Measurements from ENCODE around the gene PLCB3. TPM values are rescaled to one million over a fixed set of nuclear protein-coding genes. Genes with fewer than 3 reads are reported as not detected.
"Not testable (repeated sequence)": the region's sequence is repeated elsewhere in the genome, so short reads cannot be mapped to it uniquely, and the experiment has no call there.

The PLCB3 gene
- total RNA-seq, 4 donors from 2014 or later: 196 to 453 (median 359) TPM

DNA sequence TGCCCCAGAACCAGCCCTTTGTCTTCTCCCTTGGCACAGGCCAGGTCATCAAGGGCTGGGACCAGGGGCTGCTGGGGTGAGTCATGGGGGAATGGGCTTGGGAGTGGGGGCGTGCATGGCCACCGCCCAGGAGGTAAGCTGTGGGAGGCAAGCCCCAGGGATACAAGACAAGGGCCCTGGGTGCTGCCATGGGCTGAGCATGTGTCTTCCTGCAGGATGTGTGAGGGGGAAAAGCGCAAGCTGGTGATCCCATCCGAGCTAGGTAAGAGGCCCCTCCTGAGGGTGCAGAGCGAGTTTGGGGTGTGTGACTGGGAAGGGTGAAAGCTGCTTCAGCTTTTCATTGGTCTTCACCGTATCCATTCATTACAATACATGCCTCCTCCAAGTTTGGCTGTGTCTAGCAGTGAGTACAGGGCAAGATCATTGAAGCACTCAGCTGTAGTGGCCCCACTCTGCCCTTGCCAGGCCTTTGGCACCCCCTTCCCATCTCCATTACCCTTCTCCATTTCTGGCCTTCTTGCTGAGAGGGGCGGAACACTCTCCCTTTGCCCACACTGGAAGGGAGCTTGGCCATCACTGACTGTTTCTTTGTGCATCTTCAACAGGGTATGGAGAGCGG is 8.0 kb upstream of the PLCB3 start:
- Histone ChIP-seq H3K9me3 (no peaks in the 10 kb centered on the region), H3K36me3 (peaks cover 0 to 14% (median 0%) of the 10 kb centered on the region in 3 donors), H3K4me1 (peaks cover 0 to 51% (median 28%) of the 10 kb centered on the region in 4 donors), H3K27me3 (no peaks in the 10 kb centered on the region), H3K27ac (peak overlapping the region in 3 of 4 donors; percentile 98), H3K4me3 (no peak overlapping the region)
- no peak for DNase-seq
- TF ChIP-seq CTCF (IDR thresholded peaks at IDR 0.05) (no peak), POLR2A (IDR thresholded peaks at IDR 0.05) (no peak)

GRCh38 chr11:64244107-64244506 is 7.2 kb upstream of the PLCB3 start:
- no peaks in the 10 kb centered on the region for H3K9me3 ChIP-seq
- no peaks in the 10 kb centered on the region for H3K27me3 ChIP-seq
- peak overlapping the region in 1 of 4 donors; percentile 44 for H3K27ac ChIP-seq
- TF ChIP-seq POLR2A (IDR thresholded peaks at IDR 0.05): no peak
- TF ChIP-seq CTCF (IDR thresholded peaks at IDR 0.05): no peak
- peaks cover 0 to 7% (median 0%) of the 10 kb centered on the region in 3 donors for H3K36me3 ChIP-seq
- H3K4me1 ChIP-seq: peaks cover 0 to 57% (median 28%) of the 10 kb centered on the region in 4 donors
- H3K4me3 ChIP-seq: no peak overlapping the region
- no peak for DNase-seq

- Histone ChIP-seq H3K4me3 (peak overlapping the region; percentile 48 to 82 (median 67)), H3K27me3 (no peaks in the 10 kb centered on the region), H3K27ac (peak overlapping the region; percentile 87 to 96 (median 90)), H3K36me3 (peaks cover 0 to 7% (median 0%) of the 10 kb centered on the region in 3 donors), H3K9me3 (no peaks in the 10 kb centered on the region), H3K4me1 (peaks cover 0 to 60% (median 24%) of the 10 kb centered on the region in 4 donors)
- no peak for DNase-seq
- no peak for TF ChIP-seq CTCF (IDR thresholded peaks at IDR 0.05)
- no peak for TF ChIP-seq POLR2A (IDR thresholded peaks at IDR 0.05)
Measured at GRCh38 chr11:64244966-64245365, 6.4 kb upstream of the PLCB3 start.

DNA sequence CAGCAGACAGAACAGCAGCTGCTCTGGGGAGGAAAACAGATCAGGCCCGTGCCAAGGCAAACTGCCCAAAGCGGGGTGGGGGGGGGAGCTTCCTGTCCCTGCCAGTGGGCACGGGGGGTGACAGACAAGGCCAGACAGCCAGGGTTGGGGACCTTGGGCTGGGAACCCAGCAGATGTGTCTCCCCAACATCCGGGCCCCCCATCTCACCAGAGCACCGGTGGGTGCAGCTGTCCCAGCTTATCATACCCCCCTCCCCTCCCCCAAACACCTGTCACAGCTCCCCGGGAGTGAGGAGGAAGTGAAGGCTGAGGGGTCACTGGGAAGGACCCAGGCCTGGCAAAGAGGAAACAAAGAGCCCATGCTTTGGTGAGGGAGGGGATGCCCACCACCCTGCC is 5.9 kb upstream of the PLCB3 start:
- peak; percentile 66 to 87 (median 82) for DNase-seq
- TF ChIP-seq POLR2A (IDR thresholded peaks at IDR 0.05) (no peak), CTCF (IDR thresholded peaks at IDR 0.05) (no peak)
- no peaks in the 10 kb centered on the region for H3K9me3 ChIP-seq

GRCh38 chr11:64245797-64246620 is 5.3 kb upstream of the PLCB3 start:
- TF ChIP-seq CTCF (IDR thresholded peaks at IDR 0.05): no peak
- TF ChIP-seq POLR2A (IDR thresholded peaks at IDR 0.05): peak; percentile 62 to 71
- Histone ChIP-seq H3K27ac (peak overlapping the region; percentile 87 to 96 (median 90)), H3K4me1 (peaks cover 0 to 68% (median 20%) of the 10 kb centered on the region in 4 donors), H3K36me3 (peaks cover 0 to 7% (median 0%) of the 10 kb centered on the region in 3 donors), H3K27me3 (no peaks in the 10 kb centered on the region), H3K9me3 (no peaks in the 10 kb centered on the region), H3K4me3 (peak overlapping the region; percentile 48 to 82 (median 67))
- DNase-seq: peak; percentile 59 to 84 (median 84)

More for the DNA sequence above, 5.9 kb upstream of the PLCB3 start:
- Histone ChIP-seq H3K36me3 (peaks cover 0 to 7% (median 0%) of the 10 kb centered on the region in 3 donors), H3K4me1 (peaks cover 0 to 62% (median 19%) of the 10 kb centered on the region in 4 donors), H3K27ac (peak overlapping the region; percentile 87 to 96 (median 90)), H3K27me3 (no peaks in the 10 kb centered on the region), H3K4me3 (peak overlapping the region; percentile 48 to 82 (median 67))

GRCh38 chr11:64246621-64246870 is 4.8 kb upstream of the PLCB3 start:
- not testable (repeated sequence) for H3K36me3 ChIP-seq, DNase-seq, H3K9me3 ChIP-seq, H3K27me3 ChIP-seq
- Histone ChIP-seq H3K4me1 (peaks cover 0 to 69% (median 20%) of the 10 kb centered on the region in 4 donors), H3K27ac (peak overlapping the region; percentile 87 to 96 (median 90)), H3K4me3 (peak overlapping the region; percentile 48 to 82 (median 67))

Measured in Peyer's patch (tissue), 4 donors.